Brain microvascular endothelial cell (primary cell): ENCODE measurements around the gene TIE1.

Experiments
- DNase-seq: peaks from one replicate; pipeline ENCODE4 v3.0.0-alpha.2; 2020
- H3K27ac ChIP-seq: fragments of 250-450 bp; sonication (Bioruptor Pico); 2 replicates; pipeline ENCODE4 v1.5.1; 2020; ENCODE audit warnings: mild to moderate bottlenecking, moderate library complexity
- H3K27me3 ChIP-seq: fragments of 250-450 bp; sonication (Bioruptor Pico); replicated peaks from 2 replicates; pipeline ENCODE4 v1.5.1; 2020; ENCODE audit warnings: mild to moderate bottlenecking
- H3K36me3 ChIP-seq: fragments of 250-450 bp; sonication (Bioruptor Pico); replicated peaks from 2 replicates; pipeline ENCODE4 v1.5.1; 2020; ENCODE audit warnings: mild to moderate bottlenecking
- H3K4me3 ChIP-seq: 2 replicates; pipeline ENCODE4 v1.5.1; 2011; ENCODE audit warnings: low read depth, mild to moderate bottlenecking, control low read depth, low read length, moderate library complexity
- in situ Hi-C: cut with HindIII; loops from 2 replicates; pipeline ENCODE4 v1.10.0; 2017; ENCODE audit warnings: low sequenced_read_pairs, low pct_ligation_motif_present
- TF ChIP-seq, protein P1 (sequence below): IDR thresholded peaks from 2 replicates; pipeline ENCODE4 v1.5.1; 2011; ENCODE audit warnings: low read depth, mild to moderate bottlenecking, moderate library complexity, low read length, control low read depth, inconsistent platforms; ENCODE audit errors: missing control alignments

The TIE1 gene

DNA sequence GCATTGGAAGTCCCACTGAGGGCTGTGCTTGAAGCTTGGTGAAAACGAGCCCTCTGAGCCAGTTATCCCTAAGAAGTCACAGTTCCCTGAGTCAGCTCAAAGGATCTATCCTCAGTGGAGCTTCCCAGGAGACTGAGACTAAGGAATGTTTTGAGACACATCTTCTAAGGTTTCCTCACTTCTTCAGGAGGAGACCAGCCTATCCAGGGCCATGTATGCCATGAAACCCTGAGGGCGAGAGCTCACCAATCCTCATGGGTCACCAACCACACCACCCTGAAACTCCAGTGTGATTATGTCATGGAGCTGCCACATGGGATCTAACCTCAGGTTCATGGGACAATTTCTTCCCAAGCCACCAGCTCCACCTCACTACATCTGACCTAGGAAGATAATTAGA, 7.6 kb upstream of the TIE1 start:
- DNase-seq: no peak
- H3K36me3 ChIP-seq: no peaks in the 10 kb centered on the region
- no peaks in the 10 kb centered on the region for H3K27me3 ChIP-seq
- H3K4me3 ChIP-seq: no peak overlapping the region
- TF ChIP-seq, protein P1, sequence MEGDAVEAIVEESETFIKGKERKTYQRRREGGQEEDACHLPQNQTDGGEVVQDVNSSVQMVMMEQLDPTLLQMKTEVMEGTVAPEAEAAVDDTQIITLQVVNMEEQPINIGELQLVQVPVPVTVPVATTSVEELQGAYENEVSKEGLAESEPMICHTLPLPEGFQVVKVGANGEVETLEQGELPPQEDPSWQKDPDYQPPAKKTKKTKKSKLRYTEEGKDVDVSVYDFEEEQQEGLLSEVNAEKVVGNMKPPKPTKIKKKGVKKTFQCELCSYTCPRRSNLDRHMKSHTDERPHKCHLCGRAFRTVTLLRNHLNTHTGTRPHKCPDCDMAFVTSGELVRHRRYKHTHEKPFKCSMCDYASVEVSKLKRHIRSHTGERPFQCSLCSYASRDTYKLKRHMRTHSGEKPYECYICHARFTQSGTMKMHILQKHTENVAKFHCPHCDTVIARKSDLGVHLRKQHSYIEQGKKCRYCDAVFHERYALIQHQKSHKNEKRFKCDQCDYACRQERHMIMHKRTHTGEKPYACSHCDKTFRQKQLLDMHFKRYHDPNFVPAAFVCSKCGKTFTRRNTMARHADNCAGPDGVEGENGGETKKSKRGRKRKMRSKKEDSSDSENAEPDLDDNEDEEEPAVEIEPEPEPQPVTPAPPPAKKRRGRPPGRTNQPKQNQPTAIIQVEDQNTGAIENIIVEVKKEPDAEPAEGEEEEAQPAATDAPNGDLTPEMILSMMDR: no peak
- no peak overlapping the region for H3K27ac ChIP-seq
- in situ Hi-C loops: no loop called here

DNA sequence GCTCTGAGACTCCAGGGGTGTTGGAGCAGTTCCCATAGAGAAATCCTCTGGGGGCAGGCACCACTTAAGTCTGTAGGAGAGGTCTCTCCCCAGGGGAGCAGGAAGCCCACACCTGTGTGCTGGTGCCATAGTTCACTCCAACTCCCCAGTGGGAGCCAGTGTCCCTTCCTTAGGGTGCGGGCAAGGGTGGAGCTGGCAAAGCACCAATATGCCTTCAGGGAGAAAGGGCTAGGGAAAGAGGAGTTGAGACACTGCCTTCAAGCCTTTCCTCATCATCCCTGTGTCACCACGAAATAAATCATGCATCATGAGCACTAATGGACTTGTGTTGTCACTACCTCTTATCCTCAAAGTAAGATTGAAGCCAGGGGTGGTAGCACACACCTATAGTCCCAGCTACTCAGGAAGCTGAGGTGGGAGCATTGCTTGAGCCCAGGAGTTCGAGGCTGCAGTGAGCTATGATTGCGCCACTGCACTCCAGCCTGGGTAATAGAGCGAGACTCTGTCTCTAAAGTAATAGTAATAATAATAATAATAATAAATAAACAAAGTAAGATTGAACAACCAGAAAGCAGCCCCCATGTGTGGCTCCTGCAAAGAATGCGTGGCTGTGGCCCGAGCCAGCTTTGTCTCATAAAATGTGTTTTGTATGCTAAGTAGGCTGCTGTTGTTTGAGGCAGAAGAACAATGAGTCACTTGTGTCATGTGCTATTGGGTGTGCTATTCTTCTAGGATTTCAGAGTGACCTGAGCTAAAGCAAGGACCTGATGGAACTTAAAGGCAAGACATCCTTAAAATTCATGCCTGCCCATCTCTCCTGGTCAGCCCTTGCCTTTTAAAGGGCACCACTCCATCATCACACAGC, 6.7 kb upstream of the TIE1 start:
- peak; percentile 54 for DNase-seq
- no peaks in the 10 kb centered on the region for H3K36me3 ChIP-seq
- H3K27ac ChIP-seq: no peak overlapping the region
- no peaks in the 10 kb centered on the region for H3K27me3 ChIP-seq
- in situ Hi-C loops: no loop called here
- TF ChIP-seq, protein P1: no peak
- H3K4me3 ChIP-seq: no peak overlapping the region

DNA sequence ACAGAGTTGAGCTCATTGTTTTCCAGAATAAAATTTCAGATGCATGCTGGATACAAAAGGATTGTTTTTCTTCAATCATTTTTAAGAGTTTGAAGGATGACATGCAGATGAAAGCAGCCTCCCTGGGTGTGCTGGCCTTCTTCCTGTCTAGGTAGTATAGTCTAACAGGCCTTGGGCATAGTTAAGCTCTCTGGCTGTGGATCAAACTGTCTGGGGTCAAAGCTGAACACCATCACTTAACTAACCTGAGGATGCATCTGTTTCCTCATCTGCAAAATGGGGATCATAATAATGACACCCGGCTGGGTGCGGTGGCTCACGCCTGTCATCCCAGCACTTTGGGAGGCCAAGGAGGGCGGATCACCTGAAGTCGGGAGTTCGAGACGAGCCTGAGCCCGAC, 6.0 kb upstream of the TIE1 start:
- TF ChIP-seq, protein P1: no peak
- Histone ChIP-seq H3K27me3 (no peaks in the 10 kb centered on the region), H3K27ac (no peak overlapping the region), H3K4me3 (no peak overlapping the region), H3K36me3 (no peaks in the 10 kb centered on the region)
- DNase-seq: no peak
- in situ Hi-C loops: no loop called here

DNA sequence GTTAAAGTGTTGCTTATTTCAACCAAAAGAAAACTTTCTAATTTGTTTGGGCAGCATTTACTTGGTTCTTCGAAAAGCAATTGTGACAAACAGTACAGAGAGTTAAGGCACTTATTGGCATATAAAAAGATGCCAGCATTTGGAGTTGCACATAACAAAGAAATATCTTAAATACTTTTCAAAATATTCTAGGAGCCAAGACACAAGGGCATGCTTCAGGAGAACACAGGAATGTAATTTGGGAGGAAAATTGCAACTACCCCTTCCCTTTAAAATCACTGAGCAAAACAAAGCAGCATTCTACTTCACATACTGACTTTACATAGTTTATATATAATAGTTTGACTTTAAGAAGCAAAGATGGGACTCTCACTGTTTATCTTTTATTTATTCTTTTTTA, 4.6 kb upstream of the TIE1 start:
- no peak for DNase-seq
- H3K27me3 ChIP-seq: no peaks in the 10 kb centered on the region
- H3K36me3 ChIP-seq: no peaks in the 10 kb centered on the region
- in situ Hi-C loops: no loop called here
- TF ChIP-seq, protein P1: no peak
- H3K27ac ChIP-seq: no peak overlapping the region
- no peak overlapping the region for H3K4me3 ChIP-seq

DNA sequence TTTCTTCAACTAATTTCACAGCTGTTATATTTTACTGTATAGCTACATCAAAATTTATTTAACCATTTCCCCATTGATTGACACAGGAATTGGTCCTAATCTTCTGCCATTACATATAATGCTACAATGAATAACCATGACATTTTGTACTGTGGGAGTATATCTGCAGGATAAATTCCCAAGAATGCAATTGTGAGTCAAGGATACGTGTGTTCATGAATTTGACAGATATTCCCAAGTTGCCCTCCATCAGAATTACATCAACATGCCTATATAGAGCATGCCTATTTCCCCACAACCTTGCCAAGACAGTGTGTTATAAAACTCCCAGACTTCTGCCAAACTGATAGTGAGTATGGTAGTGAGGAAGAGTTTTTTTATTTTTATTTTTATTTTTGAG, 2.7 kb upstream of the TIE1 start:
- in situ Hi-C loops: no loop called here
- TF ChIP-seq, protein P1: no peak
- Histone ChIP-seq H3K27me3 (no peaks in the 10 kb centered on the region), H3K4me3 (no peak overlapping the region), H3K27ac (no peak overlapping the region), H3K36me3 (no peaks in the 10 kb centered on the region)
- DNase-seq: no peak

DNA sequence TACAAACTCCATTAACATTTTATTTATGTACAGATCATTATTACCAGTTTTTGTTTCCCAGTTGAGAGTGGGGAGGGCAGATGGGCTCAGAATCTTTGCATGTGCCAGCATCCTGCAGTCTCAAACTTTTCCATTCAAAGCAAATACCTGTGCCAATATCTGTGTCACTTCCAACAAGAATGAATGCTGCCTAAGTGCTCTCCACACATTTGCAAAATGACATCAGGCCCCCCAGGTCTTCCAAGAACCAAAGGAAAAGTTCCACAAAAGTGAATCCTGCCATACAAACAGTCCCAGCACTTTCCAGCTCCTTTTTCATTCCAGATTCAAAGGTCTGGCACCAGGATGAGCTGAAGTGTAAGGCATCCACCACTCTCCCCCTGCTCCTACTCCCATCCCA, 1.7 kb upstream of the TIE1 start:
- Histone ChIP-seq H3K36me3 (no peaks in the 10 kb centered on the region), H3K27ac (no peak overlapping the region), H3K4me3 (no peak overlapping the region), H3K27me3 (no peaks in the 10 kb centered on the region)
- in situ Hi-C loops: no loop called here
- TF ChIP-seq, protein P1: no peak
- no peak for DNase-seq
